ENCODE results near the gene ME3. TPM values are rescaled to one million over a fixed set of nuclear protein-coding genes. Genes with fewer than 3 reads are reported as not detected.

Gene ME3
- polyA plus RNA-seq, 2 of the 4 experiments (the other 2 are of a cell fraction), result 19.7 to 22.3 TPM

DNA sequence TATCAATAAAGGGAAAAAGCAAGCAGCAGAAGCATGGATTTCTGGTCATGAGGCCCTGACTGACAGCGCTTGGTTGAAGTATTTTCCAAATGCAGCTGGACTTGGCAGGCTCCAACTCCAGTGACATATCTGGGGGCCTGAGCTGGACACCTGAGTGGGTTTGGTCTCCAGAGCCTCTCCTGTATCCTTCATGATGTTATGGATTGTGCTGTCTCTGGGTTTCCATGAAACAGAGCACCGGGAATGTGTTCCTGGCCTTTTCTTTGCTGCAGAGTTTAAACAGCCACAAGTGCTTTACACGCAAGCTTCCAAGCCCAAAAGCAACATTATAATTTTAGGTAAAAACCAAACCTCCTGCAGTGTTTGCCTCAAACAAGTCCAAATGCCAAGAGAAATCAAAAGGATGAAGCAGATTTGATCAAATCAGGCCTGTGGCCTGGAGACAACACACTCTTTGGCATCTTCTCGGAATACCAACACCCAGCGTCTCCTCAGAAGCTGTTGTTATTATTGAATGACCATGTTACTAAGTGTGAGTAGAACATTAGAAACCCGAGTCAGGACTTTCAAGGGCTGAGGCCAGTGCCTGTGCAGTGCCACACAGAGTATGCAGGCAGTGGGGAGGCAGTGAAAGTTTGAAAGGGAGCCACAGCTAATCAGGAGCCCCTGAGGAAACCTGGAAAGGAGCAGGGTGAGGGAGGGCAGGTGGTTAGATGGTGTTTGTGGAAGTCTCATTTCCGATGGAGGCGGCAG lies 42.0 kb downstream of the ME3 start:
- 93% methylated on average over 8 of the region's 8 CpGs for WGBS (ENCODE audit: missing lambda C conversion rate)
- Histone ChIP-seq H3K27ac (peak overlapping the region in 1 of 2 experiments; percentile 34; a peak in 3 of 6 replicates), H3K4me2 (no peak overlapping the region), H3K4me1 (peaks cover 16% of the 10 kb centered on the region), H3K9me3 (peaks cover 3% of the 10 kb centered on the region; the same call in 2 of the 3 replicates), H3K4me3 (no peak overlapping the region)
- TF ChIP-seq BHLHE40 (IDR thresholded peaks at IDR 0.05; ENCODE audit: low read depth, low read length) (no peak), ZFP36 (IDR thresholded peaks at IDR 0.05; ENCODE audit: borderline replicate concordance, partially characterized antibody) (no peak), HOXB13 (CRISPR knock-in tag; IDR thresholded peaks at IDR 0.05; ENCODE audit: low read depth) (no peak)
- TF ChIP-seq, protein P1, sequence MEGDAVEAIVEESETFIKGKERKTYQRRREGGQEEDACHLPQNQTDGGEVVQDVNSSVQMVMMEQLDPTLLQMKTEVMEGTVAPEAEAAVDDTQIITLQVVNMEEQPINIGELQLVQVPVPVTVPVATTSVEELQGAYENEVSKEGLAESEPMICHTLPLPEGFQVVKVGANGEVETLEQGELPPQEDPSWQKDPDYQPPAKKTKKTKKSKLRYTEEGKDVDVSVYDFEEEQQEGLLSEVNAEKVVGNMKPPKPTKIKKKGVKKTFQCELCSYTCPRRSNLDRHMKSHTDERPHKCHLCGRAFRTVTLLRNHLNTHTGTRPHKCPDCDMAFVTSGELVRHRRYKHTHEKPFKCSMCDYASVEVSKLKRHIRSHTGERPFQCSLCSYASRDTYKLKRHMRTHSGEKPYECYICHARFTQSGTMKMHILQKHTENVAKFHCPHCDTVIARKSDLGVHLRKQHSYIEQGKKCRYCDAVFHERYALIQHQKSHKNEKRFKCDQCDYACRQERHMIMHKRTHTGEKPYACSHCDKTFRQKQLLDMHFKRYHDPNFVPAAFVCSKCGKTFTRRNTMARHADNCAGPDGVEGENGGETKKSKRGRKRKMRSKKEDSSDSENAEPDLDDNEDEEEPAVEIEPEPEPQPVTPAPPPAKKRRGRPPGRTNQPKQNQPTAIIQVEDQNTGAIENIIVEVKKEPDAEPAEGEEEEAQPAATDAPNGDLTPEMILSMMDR (IDR thresholded peaks at IDR 0.05), result no peak
- ATAC-seq (no peak), DNase-seq (ENCODE audit: low read depth in 1 of 2, low spot score in 1 of 2) (no peak), FAIRE-seq (no peak)
- ChIA-PET POLR2A (no interaction called here), CTCF (interaction anchor here (0.9 to 11.6 kb wide), 4 partner anchors 11 to 172 kb away, joined by 3 to 65 read pairs (median 12); partner anchors contain the start of gene PRSS23)

DNA sequence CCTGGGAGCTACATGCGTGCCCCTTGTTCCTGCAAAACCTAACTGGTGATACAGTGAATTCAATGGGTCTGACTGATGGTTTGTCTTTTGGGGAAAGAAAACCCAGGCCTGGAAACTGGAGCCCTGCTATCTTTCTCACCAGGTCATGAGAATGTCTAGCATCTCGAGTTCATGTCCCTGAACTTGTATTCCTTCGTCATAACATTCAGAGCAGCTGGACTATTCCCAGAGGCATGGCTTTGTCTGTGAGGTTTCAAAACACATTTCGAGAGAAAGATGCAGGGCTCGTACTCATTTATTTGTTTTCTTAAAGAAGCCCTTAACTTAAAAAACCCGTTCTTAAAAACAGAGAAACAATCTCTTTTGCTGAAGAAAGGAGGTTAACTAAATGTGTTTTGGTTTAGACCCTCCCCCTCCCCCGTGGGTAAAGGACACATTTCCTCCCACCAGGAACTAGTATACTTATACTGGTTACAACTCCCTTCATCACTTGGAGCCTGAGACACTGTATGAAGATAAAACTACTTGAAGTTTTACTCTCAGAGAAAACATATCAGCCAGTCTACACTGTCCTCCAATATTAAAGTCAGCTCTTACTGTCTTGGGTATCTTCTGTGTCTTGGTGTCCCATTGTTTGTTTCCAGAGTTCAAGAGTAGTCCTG lies 43.2 kb downstream of the ME3 start:
- Histone ChIP-seq H3K9me3 (peaks cover 3% of the 10 kb centered on the region; the same call in 2 of the 3 replicates), H3K4me2 (no peak overlapping the region), H3K4me1 (peaks cover 15% of the 10 kb centered on the region), H3K4me3 (no peak overlapping the region), H3K27ac (peak overlapping the region in 1 of 2 experiments; percentile 3; a peak in 1 of 6 replicates)
- ATAC-seq (no peak), FAIRE-seq (no peak), DNase-seq (ENCODE audit: low read depth in 1 of 2, low spot score in 1 of 2) (no peak)
- WGBS (ENCODE audit: missing lambda C conversion rate), result 79% methylated on average over 7 of the region's 7 CpGs
- POLR2A ChIA-PET, result no interaction called here
- CTCF ChIA-PET, result interaction anchor here (0.9 to 11.6 kb wide), 4 partner anchors 9 to 173 kb away, joined by 3 to 65 read pairs (median 12); partner anchors contain the start of gene PRSS23
- TF ChIP-seq ZSCAN20 (CRISPR knock-in tag; IDR thresholded peaks at IDR 0.05) (no peak), SREBF2 (IDR thresholded peaks at IDR 0.05) (no peak)
- TF ChIP-seq, protein P2, sequence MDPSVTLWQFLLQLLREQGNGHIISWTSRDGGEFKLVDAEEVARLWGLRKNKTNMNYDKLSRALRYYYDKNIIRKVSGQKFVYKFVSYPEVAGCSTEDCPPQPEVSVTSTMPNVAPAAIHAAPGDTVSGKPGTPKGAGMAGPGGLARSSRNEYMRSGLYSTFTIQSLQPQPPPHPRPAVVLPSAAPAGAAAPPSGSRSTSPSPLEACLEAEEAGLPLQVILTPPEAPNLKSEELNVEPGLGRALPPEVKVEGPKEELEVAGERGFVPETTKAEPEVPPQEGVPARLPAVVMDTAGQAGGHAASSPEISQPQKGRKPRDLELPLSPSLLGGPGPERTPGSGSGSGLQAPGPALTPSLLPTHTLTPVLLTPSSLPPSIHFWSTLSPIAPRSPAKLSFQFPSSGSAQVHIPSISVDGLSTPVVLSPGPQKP (IDR thresholded peaks at IDR 0.05; ENCODE audit: low read depth, low read length), result no peak

DNA sequence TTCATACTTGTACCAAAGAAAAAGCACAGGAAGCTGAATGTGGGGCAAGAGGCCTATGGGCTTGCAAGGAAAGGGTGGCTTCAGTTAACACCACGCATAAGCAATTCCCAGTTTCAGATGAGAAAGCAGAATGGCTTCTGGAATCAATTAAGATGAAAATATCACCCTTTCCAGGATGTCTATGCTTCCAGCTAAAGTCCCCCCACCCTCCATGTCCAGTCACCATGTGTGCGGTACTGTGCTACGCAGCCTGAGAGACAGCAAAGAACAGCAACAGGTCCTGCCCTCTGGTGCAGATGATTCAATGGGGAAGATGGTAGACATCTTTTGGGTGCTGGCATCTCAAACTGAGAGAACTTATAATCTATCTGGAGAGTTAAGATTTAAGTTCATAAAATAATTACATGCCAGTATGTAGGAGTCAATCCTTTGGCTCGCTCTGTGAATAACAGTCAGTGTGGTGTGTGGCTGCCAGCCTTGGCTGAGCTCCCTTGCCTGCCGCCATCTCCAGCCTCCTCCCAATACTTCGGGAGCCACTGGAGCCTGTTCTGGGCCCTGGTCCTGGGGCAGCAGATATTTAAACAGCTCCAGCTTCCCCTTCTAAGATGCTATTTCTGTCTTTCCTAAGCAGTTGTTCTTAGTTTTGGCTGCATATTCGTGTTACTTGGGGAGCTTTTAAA lies 44.5 kb downstream of the ME3 start:
- no peak for FAIRE-seq
- no peak for DNase-seq (ENCODE audit: low read depth in 1 of 2, low spot score in 1 of 2)
- H3K4me3 ChIP-seq, result no peak overlapping the region
- ATAC-seq, result no peak
- ChIA-PET POLR2A (no interaction called here), CTCF (interaction anchor here (0.7 to 11.6 kb wide), 7 partner anchors 8 to 174 kb away, joined by 3 to 65 read pairs (median 3); partner anchors contain the start of gene PRSS23)
- peaks cover 8% of the 10 kb centered on the region for H3K4me1 ChIP-seq
- H3K4me2 ChIP-seq, result no peak overlapping the region
- WGBS (ENCODE audit: missing lambda C conversion rate), result 89% methylated on average over 7 of the region's 7 CpGs
- H3K27ac ChIP-seq, result no peak overlapping the region
- H3K9me3 ChIP-seq, result peaks cover 3% of the 10 kb centered on the region; the same call in 2 of the 3 replicates
- no peak for TF ChIP-seq RAD21 (conservative IDR thresholded peaks at IDR 0.05 in 1 of 2, IDR thresholded peaks at IDR 0.05 in 1 of 2)
- TF ChIP-seq NPAS2 (CRISPR knock-in tag; IDR thresholded peaks at IDR 0.05; ENCODE audit: borderline replicate concordance), result no peak
- TF ChIP-seq, protein P3, sequence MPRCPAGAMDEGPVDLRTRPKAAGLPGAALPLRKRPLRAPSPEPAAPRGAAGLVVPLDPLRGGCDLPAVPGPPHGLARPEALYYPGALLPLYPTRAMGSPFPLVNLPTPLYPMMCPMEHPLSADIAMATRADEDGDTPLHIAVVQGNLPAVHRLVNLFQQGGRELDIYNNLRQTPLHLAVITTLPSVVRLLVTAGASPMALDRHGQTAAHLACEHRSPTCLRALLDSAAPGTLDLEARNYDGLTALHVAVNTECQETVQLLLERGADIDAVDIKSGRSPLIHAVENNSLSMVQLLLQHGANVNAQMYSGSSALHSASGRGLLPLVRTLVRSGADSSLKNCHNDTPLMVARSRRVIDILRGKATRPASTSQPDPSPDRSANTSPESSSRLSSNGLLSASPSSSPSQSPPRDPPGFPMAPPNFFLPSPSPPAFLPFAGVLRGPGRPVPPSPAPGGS (IDR thresholded peaks at IDR 0.05), result no peak
- TF ChIP-seq, protein P1 (IDR thresholded peaks at IDR 0.05), result no peak
- TF ChIP-seq, protein P4, sequence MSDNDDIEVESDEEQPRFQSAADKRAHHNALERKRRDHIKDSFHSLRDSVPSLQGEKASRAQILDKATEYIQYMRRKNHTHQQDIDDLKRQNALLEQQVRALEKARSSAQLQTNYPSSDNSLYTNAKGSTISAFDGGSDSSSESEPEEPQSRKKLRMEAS (IDR thresholded peaks at IDR 0.05), result no peak
- TF ChIP-seq CBX2 (IDR thresholded peaks at IDR 0.05; ENCODE audit: borderline replicate concordance, low read depth), result no peak
- TF ChIP-seq SMC3 (IDR thresholded peaks at IDR 0.05), result no peak
- TF ChIP-seq HDAC2 (IDR thresholded peaks at IDR 0.05), result no peak
- TF ChIP-seq MYC (IDR thresholded peaks at IDR 0.05; ENCODE audit: borderline replicate concordance, low read length), result no peak
- no peak for TF ChIP-seq KDM5A (IDR thresholded peaks at IDR 0.05)
- no peak for TF ChIP-seq HOXA7 (CRISPR knock-in tag; IDR thresholded peaks at IDR 0.05)
- no peak for TF ChIP-seq GATA3 (IDR thresholded peaks at IDR 0.05; ENCODE audit: borderline replicate concordance)
- TF ChIP-seq EP300 (IDR thresholded peaks at IDR 0.05), result no peak
- TF ChIP-seq MAFK (IDR thresholded peaks at IDR 0.05; ENCODE audit: partially characterized antibody), result no peak
- no peak for TF ChIP-seq TP53 (CRISPR knock-in tag; IDR thresholded peaks at IDR 0.05)
- no peak for TF ChIP-seq CBX8 (IDR thresholded peaks at IDR 0.05)

All from A549 (cell line).